ENCODE data around the gene TRAP1. TPM values are rescaled to one million over a fixed set of nuclear protein-coding genes. Genes with fewer than 3 reads are reported as not detected.

The TRAP1 gene
- total RNA-seq, 1 experiment from 2014 or later, result 232 TPM

- intact Hi-C loops (cut with micrococcal nuclease; ENCODE audit: unreplicated experiment), result no loop called here
- Mint-ChIP-seq H3K9me3 (ENCODE audit: low read depth, unreplicated experiment) (no peaks in the 10 kb centered on the region), H3K27me3 (ENCODE audit: unreplicated experiment) (no peaks in the 10 kb centered on the region), H3K4me1 (ENCODE audit: low read depth, unreplicated experiment) (no peaks in the 10 kb centered on the region), H3K4me3 (ENCODE audit: low read depth, unreplicated experiment) (no peak overlapping the region), H3K27ac (ENCODE audit: unreplicated experiment) (no peak overlapping the region), H3K36me3 (ENCODE audit: insufficient read depth, unreplicated experiment) (peaks cover 53% of the 10 kb centered on the region)
- BruUV-seq (replicated peaks), result no TSS peak
- DNase-seq, result no peak
- TF ChIP-seq CTCF (IDR thresholded peaks at IDR 0.05; ENCODE audit: unreplicated experiment), result no peak
- CTCF ChIA-PET, result interaction anchor here (0.5 kb wide), 1 partner anchor 278 kb away, joined by 4 read pairs; no protein-coding TSS in a partner anchor
Measured at GRCh38 chr16:3662601-3663000, 54.7 kb downstream of the TRAP1 start.

GRCh38 chr16:3661922-3662321, 55.4 kb downstream of the TRAP1 start:
- no TSS peak for BruUV-seq (replicated peaks)
- intact Hi-C loops (cut with micrococcal nuclease; ENCODE audit: unreplicated experiment), result no loop called here

GRCh38 chr16:3661311-3661710, 56.0 kb downstream of the TRAP1 start:
- no TSS peak for BruUV-seq (replicated peaks)
- H3K4me3 Mint-ChIP-seq (ENCODE audit: low read depth, unreplicated experiment), result no peak overlapping the region
- intact Hi-C loops (cut with micrococcal nuclease; ENCODE audit: unreplicated experiment), result no loop called here
- no peaks in the 10 kb centered on the region for H3K4me1 Mint-ChIP-seq (ENCODE audit: low read depth, unreplicated experiment)
- peaks cover 53% of the 10 kb centered on the region for H3K36me3 Mint-ChIP-seq (ENCODE audit: insufficient read depth, unreplicated experiment)
- DNase-seq, result no peak
- no peaks in the 10 kb centered on the region for H3K27me3 Mint-ChIP-seq (ENCODE audit: unreplicated experiment)
- no peaks in the 10 kb centered on the region for H3K9me3 Mint-ChIP-seq (ENCODE audit: low read depth, unreplicated experiment)
- no peak overlapping the region for H3K27ac Mint-ChIP-seq (ENCODE audit: unreplicated experiment)
- CTCF ChIA-PET, result no interaction called here
- no peak for TF ChIP-seq CTCF (IDR thresholded peaks at IDR 0.05; ENCODE audit: unreplicated experiment)

More at GRCh38 chr16:3661922-3662321, 55.4 kb downstream of the TRAP1 start:
- Mint-ChIP-seq H3K27me3 (ENCODE audit: unreplicated experiment) (no peaks in the 10 kb centered on the region), H3K4me1 (ENCODE audit: low read depth, unreplicated experiment) (no peaks in the 10 kb centered on the region), H3K9me3 (ENCODE audit: low read depth, unreplicated experiment) (no peaks in the 10 kb centered on the region), H3K4me3 (ENCODE audit: low read depth, unreplicated experiment) (no peak overlapping the region), H3K27ac (ENCODE audit: unreplicated experiment) (no peak overlapping the region), H3K36me3 (ENCODE audit: insufficient read depth, unreplicated experiment) (peaks cover 55% of the 10 kb centered on the region)
- DNase-seq, result no peak
- no peak for TF ChIP-seq CTCF (IDR thresholded peaks at IDR 0.05; ENCODE audit: unreplicated experiment)
- CTCF ChIA-PET, result no interaction called here

- no peak overlapping the region for H3K27ac Mint-ChIP-seq (ENCODE audit: unreplicated experiment)
- no peaks in the 10 kb centered on the region for H3K4me1 Mint-ChIP-seq (ENCODE audit: low read depth, unreplicated experiment)
- no peak for DNase-seq
- H3K4me3 Mint-ChIP-seq (ENCODE audit: low read depth, unreplicated experiment), result no peak overlapping the region
- peaks cover 57% of the 10 kb centered on the region for H3K36me3 Mint-ChIP-seq (ENCODE audit: insufficient read depth, unreplicated experiment)
- no peaks in the 10 kb centered on the region for H3K27me3 Mint-ChIP-seq (ENCODE audit: unreplicated experiment)
- intact Hi-C loops (cut with micrococcal nuclease; ENCODE audit: unreplicated experiment), result no loop called here
- no TSS peak for BruUV-seq (replicated peaks)
- TF ChIP-seq CTCF (IDR thresholded peaks at IDR 0.05; ENCODE audit: unreplicated experiment), result no peak
- H3K9me3 Mint-ChIP-seq (ENCODE audit: low read depth, unreplicated experiment), result no peaks in the 10 kb centered on the region
- CTCF ChIA-PET, result interaction anchor here (0.6 kb wide), 1 partner anchor 20 kb away, joined by 3 read pairs; no protein-coding TSS in a partner anchor
Measured at GRCh38 chr16:3659251-3659650, 58.1 kb downstream of the TRAP1 start.

Data from Calu3 (cell line).